HepG2 (cell line): ENCODE data around the gene PLXNB2. TPM values are rescaled to one million over a fixed set of nuclear protein-coding genes. Genes with fewer than 3 reads are reported as not detected.

Experiments
- ARNT2 ChIP-seq: sonication (generic); formaldehyde crosslinking; IDR thresholded peaks from 2 replicates; pipeline ENCODE4 v1.8.0; 2022; ENCODE audit warnings: mild to moderate bottlenecking, low read depth, missing genetic modification reagents, moderate library complexity
- ASH2L ChIP-seq: fragments of 300-600, 200-600 bp; sonication (generic); IDR thresholded peaks from 2 replicates; pipeline ENCODE4 v1.7.0; 2017; ENCODE audit warnings: low read depth, mild to moderate bottlenecking, moderate library complexity, mixed read lengths, low read length; ENCODE audit not compliant: insufficient read length
- CBX2 ChIP-seq, 2 experiments: fragments of 200-600 bp in 1 of 2; sonication (generic); formaldehyde crosslinking in 1 of 2; IDR thresholded peaks; 2 replicates each; pipeline versions ENCODE4 v1.7.0 to v1.8.1; 2018 to 2022; ENCODE audit warnings: low read depth in 2 of 2, low read length in 1 of 2, mild to moderate bottlenecking in 1 of 2, missing genetic modification reagents in 1 of 2
- ETS1 ChIP-seq: sonication (generic); formaldehyde crosslinking; IDR thresholded peaks from 2 replicates; pipeline ENCODE4 v1.4.0; 2020; ENCODE audit warnings: missing genetic modification reagents
- HNRNPK ChIP-seq: fragments of 200-400 bp; formaldehyde crosslinking; IDR thresholded peaks from 2 replicates; pipeline ENCODE4 v1.6.1; 2018; ENCODE audit warnings: low read length, low read depth, moderate library complexity, mild to moderate bottlenecking; ENCODE audit not compliant: poor library complexity, severe bottlenecking
- KDM2A ChIP-seq: sonication (generic); formaldehyde crosslinking; IDR thresholded peaks from 2 replicates; pipeline ENCODE4 v1.4.0; 2020; ENCODE audit warnings: low read depth, missing genetic modification reagents, borderline replicate concordance
- KLF13 ChIP-seq: sonication (generic); formaldehyde crosslinking; IDR thresholded peaks from 2 replicates; pipeline ENCODE4 v1.4.0; 2020; ENCODE audit warnings: mild to moderate bottlenecking, missing genetic modification reagents
- PCBP2 ChIP-seq: fragments of 200-400 bp; formaldehyde crosslinking; optimal IDR thresholded peaks from 2 replicates; pipeline ENCODE3; 2018; ENCODE audit warnings: low read length, low read depth; ENCODE audit not compliant: poor library complexity, severe bottlenecking
- RFX3 ChIP-seq: IDR thresholded peaks from 2 replicates; pipeline ENCODE4 v1.6.1; 2016; ENCODE audit warnings: missing biosample characterization, missing genetic modification reagents
- SALL1 ChIP-seq: sonication (generic); formaldehyde crosslinking; IDR thresholded peaks from 2 replicates; pipeline ENCODE4 v1.8.0; 2022; ENCODE audit warnings: mild to moderate bottlenecking, missing genetic modification reagents
- TARDBP ChIP-seq: sonication (generic); formaldehyde crosslinking; IDR thresholded peaks from 2 replicates; pipeline ENCODE4 v1.8.0; 2022; ENCODE audit warnings: mild to moderate bottlenecking, missing genetic modification reagents
- XBP1 ChIP-seq: sonication (generic); formaldehyde crosslinking; IDR thresholded peaks from 2 replicates; pipeline ENCODE4 v1.5.0; 2020; ENCODE audit warnings: missing genetic modification reagents
- YY1 ChIP-seq: IDR thresholded peaks from 2 replicates; pipeline ENCODE4 v1.6.1; 2011; ENCODE audit warnings: low read length, low read depth, moderate library complexity, mild to moderate bottlenecking; ENCODE audit not compliant: insufficient read depth, insufficient replicate concordance
- ZKSCAN5 ChIP-seq: sonication (generic); formaldehyde crosslinking; IDR thresholded peaks from 2 replicates; pipeline ENCODE4 v1.5.1; 2020; ENCODE audit warnings: mild to moderate bottlenecking, missing genetic modification reagents
- ZNF281 ChIP-seq: sonication (generic); formaldehyde crosslinking; IDR thresholded peaks from 2 replicates; pipeline ENCODE4 v1.4.0; 2020; ENCODE audit warnings: missing genetic modification reagents, borderline replicate concordance
- ZNF367 ChIP-seq: sonication (generic); formaldehyde crosslinking; IDR thresholded peaks from 2 replicates; pipeline ENCODE4 v1.4.0; 2020; ENCODE audit warnings: missing genetic modification reagents, borderline replicate concordance
- polyA plus RNA-seq, 8 experiments: library from polyadenylated mRNA; depleted of rRNA in 3 of 8; stranded (reverse) in 7 of 8; unstranded in 1 of 8; fragments of >200 nt; fragmentation: Illumina TruSeq in 4 of 8; extraction: Trizol in 4 of 8; gene quantifications; 2 replicates each; pipeline versions ENCODE4 v1.2.1 to v1.2.3, GENCODE V29; 2011 to 2016; ENCODE audit warnings: low read depth in 4 of 8, missing spikeins in 1 of 8, mixed read lengths in 1 of 8; ENCODE audit not compliant: insufficient read depth in 1 of 8
- total RNA-seq, 5 experiments: library from RNA; depleted of rRNA; stranded (reverse); fragments of >200 nt; fragmentation: Illumina TruSeq; extraction: Trizol; gene quantifications; 2 replicates each; pipeline ENCODE4 v1.2.3, GENCODE V29; 2016; ENCODE audit warnings: low read depth in 1 of 5
- TF ChIP-seq, protein P1 (sequence below): sonication (generic); formaldehyde crosslinking; IDR thresholded peaks from 2 replicates; pipeline ENCODE4 v1.8.0; 2022; ENCODE audit warnings: mild to moderate bottlenecking, missing genetic modification reagents; ENCODE audit not compliant: insufficient replicate concordance
- TF ChIP-seq, protein P2 (sequence below), 2 experiments: sonication (generic) in 1 of 2; formaldehyde crosslinking in 1 of 2; IDR thresholded peaks; 2 replicates each; pipeline versions ENCODE4 v1.4.0 to v1.6.1; 2018 to 2020; ENCODE audit warnings: missing genetic modification reagents in 2 of 2, borderline replicate concordance in 1 of 2, low read depth in 1 of 2, mild to moderate bottlenecking in 1 of 2, missing biosample characterization in 1 of 2

Gene PLXNB2
- total and polyA plus RNA-seq, 2 of the 13 experiments (the other 11 are each of a cell fraction or from before 2014, with no cell fraction given), result 32.6 to 68.9 TPM

GRCh38 chr22:50326956-50327710 lies 19.7 kb upstream of the PLXNB2 start, which contains the start of gene DENND6B (continued):
- TF ChIP-seq ZNF281 (CRISPR knock-in tag) (no peak), ASH2L (peak; percentile 74), ETS1 (CRISPR knock-in tag) (no peak), KDM2A (0 out of 2 replicates have a peak, but pooled peaks have one; percentile 25), ARNT2 (CRISPR knock-in tag) (no peak), YY1 (peak; percentile 85), CBX2 (IDR thresholded peaks at IDR 0.05; ENCODE audit: low read depth, low read length) (no peak), CBX2 (CRISPR knock-in tag; IDR thresholded peaks at IDR 0.05; ENCODE audit: low read depth) (no peak), ZNF367 (no peak), PCBP2 (no peak), HNRNPK (peak; percentile 51), TARDBP (CRISPR knock-in tag) (no peak), ZKSCAN5 (CRISPR knock-in tag) (no peak), SALL1 (CRISPR knock-in tag) (peak; percentile 69), XBP1 (CRISPR knock-in tag) (no peak), RFX3 (CRISPR knock-in tag) (0 out of 2 replicates have a peak, but pooled peaks have one; percentile 51), KLF13 (CRISPR knock-in tag) (peak; percentile 96)
- TF ChIP-seq, protein P1, sequence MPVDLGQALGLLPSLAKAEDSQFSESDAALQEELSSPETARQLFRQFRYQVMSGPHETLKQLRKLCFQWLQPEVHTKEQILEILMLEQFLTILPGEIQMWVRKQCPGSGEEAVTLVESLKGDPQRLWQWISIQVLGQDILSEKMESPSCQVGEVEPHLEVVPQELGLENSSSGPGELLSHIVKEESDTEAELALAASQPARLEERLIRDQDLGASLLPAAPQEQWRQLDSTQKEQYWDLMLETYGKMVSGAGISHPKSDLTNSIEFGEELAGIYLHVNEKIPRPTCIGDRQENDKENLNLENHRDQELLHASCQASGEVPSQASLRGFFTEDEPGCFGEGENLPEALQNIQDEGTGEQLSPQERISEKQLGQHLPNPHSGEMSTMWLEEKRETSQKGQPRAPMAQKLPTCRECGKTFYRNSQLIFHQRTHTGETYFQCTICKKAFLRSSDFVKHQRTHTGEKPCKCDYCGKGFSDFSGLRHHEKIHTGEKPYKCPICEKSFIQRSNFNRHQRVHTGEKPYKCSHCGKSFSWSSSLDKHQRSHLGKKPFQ (CRISPR knock-in tag), result peak; percentile 67
- TF ChIP-seq, protein P2, sequence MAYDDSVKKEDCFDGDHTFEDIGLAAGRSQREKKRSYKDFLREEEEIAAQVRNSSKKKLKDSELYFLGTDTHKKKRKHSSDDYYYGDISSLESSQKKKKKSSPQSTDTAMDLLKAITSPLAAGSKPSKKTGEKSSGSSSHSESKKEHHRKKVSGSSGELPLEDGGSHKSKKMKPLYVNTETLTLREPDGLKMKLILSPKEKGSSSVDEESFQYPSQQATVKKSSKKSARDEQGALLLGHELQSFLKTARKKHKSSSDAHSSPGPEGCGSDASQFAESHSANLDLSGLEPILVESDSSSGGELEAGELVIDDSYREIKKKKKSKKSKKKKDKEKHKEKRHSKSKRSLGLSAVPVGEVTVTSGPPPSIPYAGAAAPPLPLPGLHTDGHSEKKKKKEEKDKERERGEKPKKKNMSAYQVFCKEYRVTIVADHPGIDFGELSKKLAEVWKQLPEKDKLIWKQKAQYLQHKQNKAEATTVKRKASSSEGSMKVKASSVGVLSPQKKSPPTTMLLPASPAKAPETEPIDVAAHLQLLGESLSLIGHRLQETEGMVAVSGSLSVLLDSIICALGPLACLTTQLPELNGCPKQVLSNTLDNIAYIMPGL (CRISPR knock-in tag; IDR thresholded peaks at IDR 0.05; ENCODE audit: borderline replicate concordance in 1 of 2, low read depth in 1 of 2), result peak; percentile 78 to 93; a peak in 3 of 4 replicates
